B cell (primary cell): ENCODE data around the gene PCSK2.

Experiments used
- CTCF ChIP-seq: fragments of 200-600 bp; IDR thresholded peaks from one replicate; pipeline ENCODE4 v1.8.0; 2022; ENCODE audit warnings: antibody characterized with exemption, mild to moderate bottlenecking
- EZH2 ChIP-seq: IDR thresholded peaks from 2 replicates; pipeline ENCODE4 v1.6.1; 2012; ENCODE audit warnings: borderline replicate concordance, low read depth, mild to moderate bottlenecking, moderate library complexity, low read length; ENCODE audit not compliant: insufficient read depth, poor library complexity, severe bottlenecking

GRCh38 chr20:17482536-17482935 lies 255.7 kb downstream of the PCSK2 start:
- TF ChIP-seq CTCF (no peak), EZH2 (no peak)
